ENCODE data around the gene ABCA13.

ABCA13 gene

GRCh38 chr7:48643431-48644013, 472.3 kb downstream of the ABCA13 start:
- DNase-seq = no peak

DNA sequence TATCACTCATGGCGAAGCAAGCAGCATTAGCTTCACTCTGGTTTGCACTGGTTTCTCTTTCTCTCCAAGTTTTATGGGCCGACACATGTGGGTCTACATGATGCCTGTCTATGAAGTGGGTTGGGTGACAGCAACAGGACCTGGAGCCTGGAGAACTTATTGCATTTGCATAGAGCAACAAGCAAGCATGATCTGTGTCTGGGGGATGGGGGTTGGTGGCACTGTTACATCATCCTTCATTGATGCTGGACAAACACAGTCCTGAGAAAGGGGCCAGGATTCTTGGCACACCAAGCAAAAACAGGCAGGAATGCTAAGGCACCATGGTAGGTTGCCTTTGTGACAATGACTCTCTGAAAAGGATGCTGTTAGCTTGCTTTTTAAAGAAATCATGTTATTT, 486.9 kb downstream of the ABCA13 start:
- no peak for DNase-seq

GRCh38 chr7:48660306-48660870, 489.1 kb downstream of the ABCA13 start:
- DNase-seq = no peak

DNA sequence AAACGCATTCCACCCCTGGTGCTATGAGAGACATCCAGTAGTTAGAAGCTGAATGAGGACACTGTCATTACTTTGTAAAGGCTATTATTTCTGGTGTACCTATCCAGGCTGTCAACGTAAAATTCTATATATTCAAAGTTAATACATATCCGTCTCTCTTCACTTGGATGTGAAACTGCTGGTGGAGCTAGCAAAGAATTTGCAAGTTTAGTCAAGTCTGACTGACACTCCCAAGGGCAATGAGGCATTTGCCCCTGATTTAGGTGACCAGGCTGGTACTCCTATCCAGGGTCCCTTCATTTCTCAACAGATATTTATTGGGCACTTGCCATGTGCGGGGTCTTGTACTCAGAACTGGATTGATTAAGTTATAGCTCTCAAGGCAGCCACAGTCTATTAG, 493.0 kb downstream of the ABCA13 start:
- no peak for DNase-seq

DNA sequence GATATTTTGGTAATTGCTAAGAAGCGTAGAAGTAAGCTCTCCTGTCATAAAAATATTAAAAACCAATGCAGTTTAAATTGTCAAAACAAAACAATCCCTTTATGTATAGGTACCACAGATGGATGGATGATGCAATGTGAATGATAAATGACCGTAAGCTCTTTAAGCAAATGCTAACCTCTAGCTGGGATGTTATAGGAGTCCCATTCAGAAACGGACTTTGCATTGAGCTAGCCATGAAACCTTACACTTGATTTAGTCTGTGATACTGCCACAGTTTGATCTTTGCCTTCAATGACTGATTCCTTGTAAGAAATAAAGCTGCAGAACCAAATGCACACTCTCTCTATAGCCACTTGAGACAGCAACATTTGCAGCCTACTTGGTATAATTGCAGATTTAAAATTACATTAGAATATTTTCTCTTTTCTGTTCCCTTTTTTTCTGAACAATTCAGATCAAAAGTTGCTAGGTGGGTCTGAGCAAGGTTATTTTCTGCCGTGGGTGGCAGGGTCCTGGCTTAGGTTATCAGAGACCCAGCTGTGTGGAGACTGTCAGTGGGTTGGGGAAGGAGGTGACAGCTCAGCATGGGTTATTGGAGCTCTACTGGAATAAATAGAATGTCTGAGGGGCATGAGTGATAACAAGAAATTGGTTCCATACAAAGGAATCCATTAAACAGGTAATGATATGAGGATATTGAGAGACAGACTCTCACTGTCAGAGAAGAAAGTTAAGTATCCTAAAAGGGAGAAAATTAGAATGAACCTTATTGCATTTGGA, 494.3 kb downstream of the ABCA13 start:
- no peak for DNase-seq

- DNase-seq = no peak
Observed at GRCh38 chr7:48667407-48667806, 496.1 kb downstream of the ABCA13 start.

- DNase-seq = no peak
Observed at GRCh38 chr7:48671656-48672055, 500.4 kb downstream of the ABCA13 start.

DNA sequence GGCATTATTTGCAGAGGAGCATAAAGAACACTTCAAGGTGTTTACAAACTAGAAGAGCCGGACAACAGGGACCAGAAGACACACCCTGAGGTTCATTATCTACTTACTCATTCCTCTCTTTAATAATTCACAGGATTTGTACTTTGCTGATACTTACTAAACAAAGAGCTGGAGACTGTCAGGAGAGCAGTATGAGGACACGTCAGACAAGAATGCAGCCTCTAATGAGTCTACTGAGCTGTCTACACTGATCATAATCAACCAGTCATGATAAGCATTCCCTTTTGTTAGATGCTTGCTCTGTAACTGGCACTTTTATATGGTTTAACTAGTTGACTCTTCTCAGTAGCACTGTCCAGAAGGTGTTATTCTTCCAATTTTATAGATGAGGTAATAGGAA, 509.7 kb downstream of the ABCA13 start:
- no peak for DNase-seq

GRCh38 chr7:48691788-48692187, 520.5 kb downstream of the ABCA13 start:
- DNase-seq = no peak

Measured in fibroblast of upper back skin (primary cell).